Nephron progenitor cell (in vitro differentiated cells): ENCODE results near the gene SMS.

ENCODE experiments used
- DNase-seq: peaks from one replicate; pipeline ENCODE4 v3.0.0; 2021
- H3K27ac Mint-ChIP-seq: 2 replicates; pipeline ENCODE4 v1.8.0; 2021; ENCODE audit warnings: mild to moderate bottlenecking, moderate library complexity, mixed read lengths
- H3K27me3 Mint-ChIP-seq: 2 replicates; pipeline ENCODE4 v1.8.0; 2021; ENCODE audit warnings: mild to moderate bottlenecking, low read depth, mixed read lengths; ENCODE audit not compliant: poor library complexity
- H3K36me3 Mint-ChIP-seq: 2 replicates; pipeline ENCODE4 v1.8.0; 2021; ENCODE audit warnings: low read depth, mixed read lengths
- H3K4me1 Mint-ChIP-seq: 2 replicates; pipeline ENCODE4 v1.8.0; 2021; ENCODE audit warnings: mixed read lengths
- H3K4me3 Mint-ChIP-seq: 2 replicates; pipeline ENCODE4 v1.8.0; 2021; ENCODE audit warnings: mild to moderate bottlenecking, moderate library complexity, mixed read lengths
- H3K9me3 Mint-ChIP-seq: 2 replicates; pipeline ENCODE4 v1.8.0; 2021; ENCODE audit warnings: mild to moderate bottlenecking, moderate library complexity, mixed read lengths
- TF ChIP-seq, protein P1 (sequence below): fragments of 200-600 bp; sonication (generic); IDR thresholded peaks from 2 replicates; pipeline ENCODE4 v1.5.0; 2021; ENCODE audit warnings: antibody characterized with exemption

Gene SMS

DNA sequence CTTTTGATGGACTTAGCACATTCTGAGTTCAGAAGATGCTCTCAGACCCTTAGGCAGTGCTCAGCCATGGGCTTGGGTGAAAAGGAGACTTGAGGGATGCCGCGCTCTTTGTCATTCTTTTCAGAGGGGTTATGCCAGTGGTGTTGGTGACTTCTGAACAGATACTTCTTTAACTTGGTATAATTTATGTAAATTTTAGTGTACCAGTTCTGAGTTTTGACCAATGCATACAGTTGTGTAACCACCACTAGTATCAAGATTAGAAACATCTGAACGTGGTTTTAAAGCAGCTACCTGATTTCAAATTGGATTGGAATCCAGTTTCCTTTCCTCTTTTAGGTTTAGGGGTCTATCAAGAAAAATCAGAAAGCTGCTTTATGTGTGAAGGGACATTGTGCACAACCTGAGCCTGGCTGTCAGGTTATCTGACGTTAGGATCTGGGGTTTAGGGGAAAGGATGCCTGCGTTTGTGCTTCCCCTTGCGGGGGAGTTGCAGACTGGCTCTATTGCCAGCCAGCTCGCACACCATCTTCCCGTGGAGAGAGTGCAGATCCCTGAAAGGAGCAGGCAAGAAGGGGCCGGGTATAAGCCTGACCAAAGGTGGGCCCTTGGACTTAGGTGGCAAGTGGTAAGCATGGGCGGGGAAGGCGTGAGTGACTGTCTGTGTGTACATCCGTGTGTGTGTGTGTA lies 19.0 kb downstream of the SMS start:
- Mint-ChIP-seq H3K27me3 (peaks cover 9% of the 10 kb centered on the region), H3K36me3 (peaks cover 68% of the 10 kb centered on the region), H3K4me1 (peaks cover 54% of the 10 kb centered on the region), H3K4me3 (no peak overlapping the region), H3K27ac (peak overlapping the region; percentile 19), H3K9me3 (peaks cover 18% of the 10 kb centered on the region)
- DNase-seq, result no peak
- TF ChIP-seq, protein P1, sequence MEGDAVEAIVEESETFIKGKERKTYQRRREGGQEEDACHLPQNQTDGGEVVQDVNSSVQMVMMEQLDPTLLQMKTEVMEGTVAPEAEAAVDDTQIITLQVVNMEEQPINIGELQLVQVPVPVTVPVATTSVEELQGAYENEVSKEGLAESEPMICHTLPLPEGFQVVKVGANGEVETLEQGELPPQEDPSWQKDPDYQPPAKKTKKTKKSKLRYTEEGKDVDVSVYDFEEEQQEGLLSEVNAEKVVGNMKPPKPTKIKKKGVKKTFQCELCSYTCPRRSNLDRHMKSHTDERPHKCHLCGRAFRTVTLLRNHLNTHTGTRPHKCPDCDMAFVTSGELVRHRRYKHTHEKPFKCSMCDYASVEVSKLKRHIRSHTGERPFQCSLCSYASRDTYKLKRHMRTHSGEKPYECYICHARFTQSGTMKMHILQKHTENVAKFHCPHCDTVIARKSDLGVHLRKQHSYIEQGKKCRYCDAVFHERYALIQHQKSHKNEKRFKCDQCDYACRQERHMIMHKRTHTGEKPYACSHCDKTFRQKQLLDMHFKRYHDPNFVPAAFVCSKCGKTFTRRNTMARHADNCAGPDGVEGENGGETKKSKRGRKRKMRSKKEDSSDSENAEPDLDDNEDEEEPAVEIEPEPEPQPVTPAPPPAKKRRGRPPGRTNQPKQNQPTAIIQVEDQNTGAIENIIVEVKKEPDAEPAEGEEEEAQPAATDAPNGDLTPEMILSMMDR, result no peak

DNA sequence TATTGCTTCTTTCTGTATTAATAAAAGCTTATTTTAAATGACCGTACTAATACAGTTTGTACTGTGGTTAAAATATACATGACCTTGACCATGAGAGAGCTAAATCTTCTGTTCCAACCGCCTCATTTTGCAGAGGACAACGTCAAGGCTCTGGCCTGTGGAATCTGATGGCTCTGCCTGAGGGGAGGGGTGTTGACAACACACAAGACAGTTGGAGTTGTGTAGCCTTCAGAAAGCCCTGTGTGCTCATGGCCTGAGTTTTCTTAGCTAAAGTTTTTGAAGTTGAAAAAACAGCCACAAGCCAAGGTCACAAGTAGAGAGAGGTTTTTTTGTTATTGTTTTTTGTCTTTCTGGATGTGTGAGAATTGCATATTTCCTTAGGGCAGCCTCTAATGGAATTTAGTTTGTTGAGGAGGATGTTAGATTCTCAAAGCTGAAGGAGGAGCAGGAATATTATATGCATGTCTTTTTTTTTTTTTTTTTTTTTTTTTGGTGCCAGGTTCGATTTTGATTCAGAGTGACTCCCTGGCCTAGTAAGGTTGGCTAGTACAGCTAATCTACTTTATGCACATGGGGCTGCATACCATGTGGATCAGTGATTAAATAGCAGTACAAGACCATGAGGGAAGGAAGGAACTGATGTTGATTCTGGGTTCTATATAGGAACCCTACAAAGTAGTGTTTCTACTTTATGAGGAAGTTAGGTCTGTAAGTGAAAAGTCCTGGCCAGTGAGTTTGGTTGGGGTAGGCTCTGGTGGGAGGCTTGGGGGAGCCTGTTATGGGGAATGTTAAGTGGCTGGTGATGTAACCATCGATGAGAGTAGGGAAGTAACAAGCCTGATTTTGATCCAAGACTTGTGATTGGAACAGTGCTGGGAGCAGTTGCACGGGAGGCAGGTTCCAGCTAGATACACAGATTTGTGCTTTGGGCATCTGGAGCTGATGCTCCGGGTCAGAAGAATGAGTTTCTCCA lies 20.3 kb downstream of the SMS start:
- no peak overlapping the region for H3K4me3 Mint-ChIP-seq
- no peak for DNase-seq
- H3K4me1 Mint-ChIP-seq, result peaks cover 40% of the 10 kb centered on the region
- peaks cover 9% of the 10 kb centered on the region for H3K27me3 Mint-ChIP-seq
- H3K27ac Mint-ChIP-seq, result peak overlapping the region; percentile 84
- peaks cover 20% of the 10 kb centered on the region for H3K9me3 Mint-ChIP-seq
- peaks cover 67% of the 10 kb centered on the region for H3K36me3 Mint-ChIP-seq
- TF ChIP-seq, protein P1, result no peak

DNA sequence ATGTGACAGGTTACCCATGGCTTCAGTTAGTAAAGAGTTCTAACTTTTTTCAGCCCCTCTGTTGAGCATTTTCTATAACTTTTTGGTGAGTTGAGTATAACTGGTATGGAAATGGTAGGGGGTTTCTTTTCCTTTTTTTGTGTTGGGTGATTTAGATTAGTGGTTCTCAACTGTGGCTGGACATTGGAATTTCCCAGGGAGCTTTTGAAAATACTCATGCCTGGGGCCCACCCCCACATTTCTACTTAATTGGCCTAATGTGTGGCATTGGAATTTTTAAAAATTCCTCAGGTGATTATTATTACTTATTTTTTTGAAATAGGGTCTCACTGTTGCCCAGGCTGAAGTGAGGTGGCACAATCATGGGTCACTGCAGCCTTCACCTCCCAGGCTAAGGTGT lies 21.9 kb downstream of the SMS start:
- peaks cover 70% of the 10 kb centered on the region for H3K36me3 Mint-ChIP-seq
- H3K4me3 Mint-ChIP-seq, result no peak overlapping the region
- H3K4me1 Mint-ChIP-seq, result peaks cover 40% of the 10 kb centered on the region
- TF ChIP-seq, protein P1, result no peak
- peaks cover 9% of the 10 kb centered on the region for H3K27me3 Mint-ChIP-seq
- H3K27ac Mint-ChIP-seq, result no peak overlapping the region
- peaks cover 17% of the 10 kb centered on the region for H3K9me3 Mint-ChIP-seq
- DNase-seq, result no peak

DNA sequence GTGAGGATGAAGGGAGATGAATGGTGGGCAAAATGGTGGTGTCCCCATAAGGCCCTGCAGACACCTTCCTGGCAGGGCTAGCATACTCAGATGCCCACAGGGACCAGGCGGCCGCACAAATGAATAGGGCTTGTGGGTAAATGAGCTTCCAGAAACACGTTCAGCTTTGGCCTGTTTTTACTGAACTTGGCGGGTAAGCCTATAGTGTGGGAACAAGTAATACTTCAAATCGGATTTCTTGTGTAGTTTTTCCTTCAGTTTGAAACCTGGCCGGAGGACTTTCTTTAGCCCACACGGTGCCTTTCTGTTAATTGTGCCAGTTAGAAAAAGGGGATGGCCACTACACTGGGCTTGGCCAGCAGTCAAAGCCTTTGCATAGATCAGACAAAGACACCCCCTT lies 22.8 kb downstream of the SMS start:
- Mint-ChIP-seq H3K27ac (no peak overlapping the region), H3K4me1 (peaks cover 34% of the 10 kb centered on the region)

DNA sequence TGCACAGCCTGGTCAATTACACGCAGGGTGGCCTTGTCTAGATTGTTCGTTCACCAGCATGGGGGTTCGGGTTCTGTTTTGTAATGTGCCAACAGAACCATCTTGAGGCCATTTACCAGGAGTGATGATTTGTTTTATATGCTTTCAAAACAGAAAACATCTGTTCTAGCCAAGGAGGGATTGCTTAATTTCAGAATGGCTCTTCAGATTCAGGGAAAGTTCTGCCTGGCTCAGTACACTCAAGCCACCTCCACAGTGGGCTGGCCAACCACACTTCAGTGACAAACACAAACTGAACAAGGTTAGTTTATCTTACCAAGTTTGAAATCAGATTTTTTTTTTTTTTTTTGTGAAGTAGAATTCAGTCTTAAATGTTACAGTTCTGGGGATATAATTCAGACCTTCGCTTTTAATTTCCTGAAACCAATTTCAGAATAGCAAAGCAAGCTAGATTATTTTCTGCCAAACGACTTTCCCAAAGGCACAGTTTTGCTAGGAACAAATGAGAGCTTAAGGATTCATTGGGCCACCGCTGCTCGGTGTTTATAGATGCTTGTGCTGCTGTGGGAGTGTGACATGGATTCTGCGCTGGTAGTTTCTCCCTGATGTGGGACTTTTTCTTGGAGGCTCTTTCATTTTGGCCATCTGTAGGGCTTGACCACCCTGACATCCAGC lies 23.4 kb downstream of the SMS start:
- Mint-ChIP-seq H3K4me1 (peaks cover 28% of the 10 kb centered on the region), H3K4me3 (no peak overlapping the region), H3K27me3 (peaks cover 6% of the 10 kb centered on the region), H3K36me3 (peaks cover 60% of the 10 kb centered on the region), H3K27ac (no peak overlapping the region), H3K9me3 (peaks cover 11% of the 10 kb centered on the region)
- TF ChIP-seq, protein P1, result no peak
- no peak for DNase-seq

More for the DNA sequence above, 22.8 kb downstream of the SMS start:
- Mint-ChIP-seq H3K36me3 (peaks cover 65% of the 10 kb centered on the region), H3K9me3 (peaks cover 11% of the 10 kb centered on the region), H3K4me3 (no peak overlapping the region), H3K27me3 (peaks cover 6% of the 10 kb centered on the region)
- TF ChIP-seq, protein P1, result no peak
- DNase-seq, result no peak
